OCI-LY3 (cell line): ENCODE measurements around the gene SMIM36.

ENCODE experiments used
- H2AFZ ChIP-seq: fragments of 200-600, 300-600 bp; shearing (Covaris generic); 2 replicates; pipeline ENCODE4 v1.6.0; 2014; ENCODE audit warnings: antibody characterized with exemption, low read depth, low read length
- H3K27ac ChIP-seq: fragments of 200-600, 300-600 bp; sonication (generic); 2 replicates; pipeline ENCODE4 v1.5.1; 2014; ENCODE audit warnings: mild to moderate bottlenecking, low read length, moderate library complexity, mixed read lengths
- H3K27me3 ChIP-seq: fragments of 200-600, 300-600 bp; sonication (generic); 2 replicates; pipeline ENCODE4 v1.6.1; 2014; ENCODE audit warnings: low read depth, low read length, mixed read lengths
- H3K36me3 ChIP-seq: fragments of 200-600, 300-600 bp; sonication (generic); replicated peaks from 2 replicates; pipeline ENCODE3; 2014; ENCODE audit warnings: low read depth, low read length, mixed read lengths
- H3K4me1 ChIP-seq: fragments of 300-600, 200-600 bp; sonication (generic); 2 replicates; pipeline ENCODE4 v1.6.1; 2014; ENCODE audit warnings: low read length, mixed read lengths
- H3K4me2 ChIP-seq: fragments of 200-600, 300-600 bp; sonication (generic); 2 replicates; pipeline ENCODE4 v1.6.1; 2014; ENCODE audit warnings: low read length, mixed read lengths
- H3K4me3 ChIP-seq: fragments of 300-600, 200-600 bp; sonication (generic); 2 replicates; pipeline ENCODE4 v1.5.1; 2014; ENCODE audit warnings: antibody characterized with exemption, mild to moderate bottlenecking, low read length, moderate library complexity
- H3K79me2 ChIP-seq: fragments of 300-600, 200-600 bp; shearing (Covaris generic); 2 replicates; pipeline ENCODE4 v1.6.1; 2014; ENCODE audit warnings: mild to moderate bottlenecking, low read length, mixed read lengths
- H3K9ac ChIP-seq: fragments of 300-600, 200-600 bp; shearing (Covaris generic); 2 replicates; pipeline ENCODE4 v1.6.0; 2014; ENCODE audit warnings: mild to moderate bottlenecking, low read length, moderate library complexity
- H3K9me3 ChIP-seq: fragments of 200-600, 300-600 bp; shearing (Covaris generic); 2 replicates; pipeline ENCODE4 v1.6.1; 2014; ENCODE audit warnings: low read length, mixed read lengths; ENCODE audit not compliant: insufficient read depth
- H4K20me1 ChIP-seq: fragments of 200-600, 300-600 bp; sonication (generic); 2 replicates; pipeline ENCODE4 v1.6.1; 2016; ENCODE audit warnings: low read length, mixed read lengths; ENCODE audit not compliant: insufficient read depth
- CTCF ChIP-seq: fragments of 200-600, 300-600 bp; sonication (generic); IDR thresholded peaks from 2 replicates; pipeline ENCODE4 v1.5.1; 2014; ENCODE audit warnings: antibody characterized with exemption, low read length, low read depth
- EZH2phosphoT487 ChIP-seq: fragments of 200-600 bp; shearing (Covaris generic); IDR thresholded peaks from 2 replicates; pipeline ENCODE4 v1.6.1; 2018; ENCODE audit warnings: antibody characterized with exemption, mixed run types, low read depth

The SMIM36 gene

GRCh38 chr17:55414983-55415382 is 96.3 kb downstream of the SMIM36 start:
- Histone ChIP-seq H3K4me3 (no peak overlapping the region), H3K27ac (no peak overlapping the region), H3K79me2 (peaks cover 61% of the 10 kb centered on the region), H2AFZ (no peak overlapping the region), H3K9ac (no peak overlapping the region), H3K4me2 (no peak overlapping the region), H3K27me3 (no peaks in the 10 kb centered on the region), H3K36me3 (peaks cover 77% of the 10 kb centered on the region), H4K20me1 (peaks cover 58% of the 10 kb centered on the region), H3K9me3 (no peaks in the 10 kb centered on the region), H3K4me1 (peaks cover 14% of the 10 kb centered on the region)
- no peak for TF ChIP-seq EZH2phosphoT487
- no peak for TF ChIP-seq CTCF

- Histone ChIP-seq H3K79me2 (peaks cover 51% of the 10 kb centered on the region), H3K27me3 (no peaks in the 10 kb centered on the region), H2AFZ (no peak overlapping the region), H3K9ac (no peak overlapping the region), H4K20me1 (peaks cover 52% of the 10 kb centered on the region), H3K4me2 (no peak overlapping the region), H3K4me1 (peaks cover 4% of the 10 kb centered on the region), H3K27ac (no peak overlapping the region), H3K9me3 (no peaks in the 10 kb centered on the region), H3K36me3 (peaks cover 79% of the 10 kb centered on the region), H3K4me3 (no peak overlapping the region)
- TF ChIP-seq CTCF (no peak), EZH2phosphoT487 (no peak)
Measured at GRCh38 chr17:55413825-55414489, 97.3 kb downstream of the SMIM36 start.

- no peak overlapping the region for H3K9ac ChIP-seq
- H3K9me3 ChIP-seq: no peaks in the 10 kb centered on the region
- no peak overlapping the region for H3K4me2 ChIP-seq
- H3K4me3 ChIP-seq: no peak overlapping the region
- H3K27me3 ChIP-seq: no peaks in the 10 kb centered on the region
- TF ChIP-seq CTCF (no peak), EZH2phosphoT487 (no peak)
- no peak overlapping the region for H3K27ac ChIP-seq
- H3K4me1 ChIP-seq: no peaks in the 10 kb centered on the region
- H3K79me2 ChIP-seq: peaks cover 26% of the 10 kb centered on the region
- no peak overlapping the region for H2AFZ ChIP-seq
- H3K36me3 ChIP-seq: peaks cover 77% of the 10 kb centered on the region
- H4K20me1 ChIP-seq: peaks cover 31% of the 10 kb centered on the region
Measured at GRCh38 chr17:55411463-55411855, 99.8 kb downstream of the SMIM36 start.

- peaks cover 25% of the 10 kb centered on the region for H4K20me1 ChIP-seq
- no peaks in the 10 kb centered on the region for H3K27me3 ChIP-seq
- H3K4me1 ChIP-seq: no peaks in the 10 kb centered on the region
- H3K9me3 ChIP-seq: no peaks in the 10 kb centered on the region
- H2AFZ ChIP-seq: no peak overlapping the region
- peaks cover 75% of the 10 kb centered on the region for H3K36me3 ChIP-seq
- H3K4me3 ChIP-seq: no peak overlapping the region
- no peak overlapping the region for H3K9ac ChIP-seq
- no peak for TF ChIP-seq CTCF
- no peak for TF ChIP-seq EZH2phosphoT487
- peaks cover 20% of the 10 kb centered on the region for H3K79me2 ChIP-seq
- no peak overlapping the region for H3K27ac ChIP-seq
- H3K4me2 ChIP-seq: no peak overlapping the region
Measured at GRCh38 chr17:55410722-55411462, 100.4 kb downstream of the SMIM36 start.
